SU-DHL-6 (cell line): ENCODE data around the gene OR2T1.

ENCODE experiments used
- H2AFZ ChIP-seq: fragments of 200-600 bp; sonication (generic); 2 replicates; pipeline ENCODE4 v1.6.1; 2014; ENCODE audit warnings: low read depth, mild to moderate bottlenecking, moderate library complexity, mixed read lengths, antibody characterized with exemption, low read length; ENCODE audit not compliant: severe bottlenecking
- H3F3A ChIP-seq: fragments of 200-600 bp; shearing (Covaris generic); 2 replicates; pipeline ENCODE4 v1.6.0; 2016; ENCODE audit warnings: antibody characterized with exemption, mild to moderate bottlenecking; ENCODE audit not compliant: insufficient read depth
- H3K27ac ChIP-seq: fragments of 200-600 bp; sonication (generic); 2 replicates; pipeline ENCODE4 v1.5.1; 2016; ENCODE audit warnings: low read depth, mild to moderate bottlenecking, low read length, moderate library complexity, mixed read lengths
- H3K27me3 ChIP-seq: fragments of 200-600 bp; sonication (generic), shearing (Covaris generic); 2 replicates; pipeline ENCODE4 v1.6.0; 2014; ENCODE audit warnings: mild to moderate bottlenecking, low read length
- H3K36me3 ChIP-seq: fragments of 200-600 bp; sonication (generic); 2 replicates; pipeline ENCODE4 v1.6.1; 2014; ENCODE audit warnings: mild to moderate bottlenecking, low read length, mixed read lengths
- H3K4me2 ChIP-seq: fragments of 300-600, 200-600 bp; shearing (Covaris generic), sonication (generic); 2 replicates; pipeline ENCODE4 v1.6.0; 2014; ENCODE audit warnings: low read length, low read depth, mild to moderate bottlenecking; ENCODE audit not compliant: poor library complexity, severe bottlenecking
- H3K4me3 ChIP-seq: fragments of 200-600 bp; sonication (generic); 2 replicates; pipeline ENCODE4 v1.5.1; 2014; ENCODE audit warnings: antibody characterized with exemption, low read length, mild to moderate bottlenecking, mixed read lengths; ENCODE audit not compliant: insufficient read depth, poor library complexity, severe bottlenecking
- H3K79me2 ChIP-seq: fragments of 200-600 bp; sonication (generic); 2 replicates; pipeline ENCODE4 v1.6.1; 2014; ENCODE audit warnings: mild to moderate bottlenecking, low read length, moderate library complexity; ENCODE audit not compliant: insufficient read depth
- H3K9ac ChIP-seq: fragments of 200-600 bp; sonication (generic); 2 replicates; pipeline ENCODE4 v1.7.0; 2014; ENCODE audit warnings: mild to moderate bottlenecking, low read length
- H3K9me2 ChIP-seq: fragments of 200-600 bp; sonication (generic); replicated peaks from 2 replicates; pipeline ENCODE4 v1.6.1; 2014; ENCODE audit warnings: low read length; ENCODE audit not compliant: insufficient read depth
- H3K9me3 ChIP-seq: fragments of 200-600 bp; sonication (generic); 2 replicates; pipeline ENCODE4 v1.6.1; 2014; ENCODE audit warnings: low read length, mixed read lengths; ENCODE audit not compliant: insufficient read depth
- H4K20me1 ChIP-seq: fragments of 200-600 bp; sonication (generic); 2 replicates; pipeline ENCODE4 v1.6.1; 2014; ENCODE audit warnings: low read depth, mild to moderate bottlenecking, antibody characterized with exemption, low read length, moderate library complexity, mixed read lengths
- EZH2phosphoT487 ChIP-seq: fragments of 200-600 bp; sonication (generic), shearing (Covaris generic); conservative IDR thresholded peaks from 2 replicates; pipeline ENCODE4 v1.6.1; 2018; ENCODE audit warnings: mild to moderate bottlenecking, antibody characterized with exemption, low read length, moderate library complexity, mixed read lengths
- TF ChIP-seq, protein P1 (sequence below): fragments of 200-600 bp; sonication (generic); IDR thresholded peaks from one replicate; pipeline ENCODE4 v1.5.1; 2017; ENCODE audit warnings: antibody characterized with exemption, mild to moderate bottlenecking, low read length, moderate library complexity; ENCODE audit not compliant: insufficient read depth, poor library complexity, severe bottlenecking

The OR2T1 gene

DNA sequence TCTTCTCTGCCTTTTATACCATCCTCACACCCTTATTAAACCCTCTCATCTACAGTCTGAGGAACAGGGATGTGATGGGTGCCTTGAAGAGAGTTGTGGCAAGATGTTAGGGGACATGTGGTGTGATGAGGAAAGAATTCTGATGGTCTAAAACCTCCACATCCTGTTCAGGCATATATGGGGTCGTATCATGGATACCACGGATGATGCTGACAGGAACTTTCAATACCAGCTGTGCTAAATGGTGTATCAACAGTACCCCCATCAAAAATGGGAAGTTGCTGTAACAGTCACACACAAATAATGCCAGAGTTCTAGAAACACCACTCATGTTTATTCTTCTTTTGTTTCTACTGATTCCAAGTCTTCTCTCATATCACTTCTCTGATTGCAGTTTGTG is 14.4 kb upstream of the OR2T1 start:
- no peak overlapping the region for H3K4me3 ChIP-seq
- TF ChIP-seq, protein P1, sequence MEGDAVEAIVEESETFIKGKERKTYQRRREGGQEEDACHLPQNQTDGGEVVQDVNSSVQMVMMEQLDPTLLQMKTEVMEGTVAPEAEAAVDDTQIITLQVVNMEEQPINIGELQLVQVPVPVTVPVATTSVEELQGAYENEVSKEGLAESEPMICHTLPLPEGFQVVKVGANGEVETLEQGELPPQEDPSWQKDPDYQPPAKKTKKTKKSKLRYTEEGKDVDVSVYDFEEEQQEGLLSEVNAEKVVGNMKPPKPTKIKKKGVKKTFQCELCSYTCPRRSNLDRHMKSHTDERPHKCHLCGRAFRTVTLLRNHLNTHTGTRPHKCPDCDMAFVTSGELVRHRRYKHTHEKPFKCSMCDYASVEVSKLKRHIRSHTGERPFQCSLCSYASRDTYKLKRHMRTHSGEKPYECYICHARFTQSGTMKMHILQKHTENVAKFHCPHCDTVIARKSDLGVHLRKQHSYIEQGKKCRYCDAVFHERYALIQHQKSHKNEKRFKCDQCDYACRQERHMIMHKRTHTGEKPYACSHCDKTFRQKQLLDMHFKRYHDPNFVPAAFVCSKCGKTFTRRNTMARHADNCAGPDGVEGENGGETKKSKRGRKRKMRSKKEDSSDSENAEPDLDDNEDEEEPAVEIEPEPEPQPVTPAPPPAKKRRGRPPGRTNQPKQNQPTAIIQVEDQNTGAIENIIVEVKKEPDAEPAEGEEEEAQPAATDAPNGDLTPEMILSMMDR = no peak
- no peak for TF ChIP-seq EZH2phosphoT487
- no peak overlapping the region for H2AFZ ChIP-seq
- H4K20me1 ChIP-seq = no peaks in the 10 kb centered on the region
- H3F3A ChIP-seq = no peaks in the 10 kb centered on the region
- no peaks in the 10 kb centered on the region for H3K27me3 ChIP-seq
- no peak overlapping the region for H3K27ac ChIP-seq
- no peak overlapping the region for H3K9ac ChIP-seq
- H3K79me2 ChIP-seq = no peaks in the 10 kb centered on the region
- H3K36me3 ChIP-seq = no peaks in the 10 kb centered on the region
- no peaks in the 10 kb centered on the region for H3K9me2 ChIP-seq
- no peak overlapping the region for H3K4me2 ChIP-seq
- H3K9me3 ChIP-seq = no peaks in the 10 kb centered on the region

GRCh38 chr1:248393050-248393449 is 9.8 kb upstream of the OR2T1 start:
- H3K79me2 ChIP-seq = no peaks in the 10 kb centered on the region
- no peak for TF ChIP-seq EZH2phosphoT487
- TF ChIP-seq, protein P1 = no peak
- H3K9me3 ChIP-seq = no peaks in the 10 kb centered on the region
- H4K20me1 ChIP-seq = no peaks in the 10 kb centered on the region
- no peaks in the 10 kb centered on the region for H3K27me3 ChIP-seq
- H3K4me2 ChIP-seq = no peak overlapping the region
- H3K9ac ChIP-seq = no peak overlapping the region
- H2AFZ ChIP-seq = no peak overlapping the region
- no peak overlapping the region for H3K27ac ChIP-seq
- H3K4me3 ChIP-seq = no peak overlapping the region
- no peaks in the 10 kb centered on the region for H3F3A ChIP-seq
- H3K9me2 ChIP-seq = no peaks in the 10 kb centered on the region
- H3K36me3 ChIP-seq = no peaks in the 10 kb centered on the region

GRCh38 chr1:248404024-248404423 is 1.2 kb downstream of the OR2T1 start:
- H3K79me2 ChIP-seq = no peaks in the 10 kb centered on the region
- H4K20me1 ChIP-seq = no peaks in the 10 kb centered on the region
- no peak overlapping the region for H3K27ac ChIP-seq
- H3F3A ChIP-seq = no peaks in the 10 kb centered on the region
- no peak overlapping the region for H3K4me3 ChIP-seq
- no peaks in the 10 kb centered on the region for H3K9me2 ChIP-seq
- no peak overlapping the region for H3K4me2 ChIP-seq
- no peak overlapping the region for H2AFZ ChIP-seq
- no peaks in the 10 kb centered on the region for H3K9me3 ChIP-seq
- H3K36me3 ChIP-seq = no peaks in the 10 kb centered on the region
- no peak overlapping the region for H3K9ac ChIP-seq
- no peaks in the 10 kb centered on the region for H3K27me3 ChIP-seq
- TF ChIP-seq, protein P1 = peak; percentile 13
- TF ChIP-seq EZH2phosphoT487 = no peak
